Adrenal gland (tissue), 12 donors: ENCODE data around the gene TMA7B. TPM values are rescaled to one million over a fixed set of nuclear protein-coding genes. Genes with fewer than 3 reads are reported as not detected.

Source experiments
- DNase-seq, 7 donors: peaks; one replicate each; pipeline ENCODE4 v3.0.0-alpha.2; 2019 to 2020
- H3K27ac ChIP-seq, 5 donors: fragments of 200-600 bp; sonication (generic) in 4 of 5; 1 replicate in 3 of 5; 2 replicates in 2 of 5; pipeline versions ENCODE4 v1.5.1 to v1.8.0; 2016 to 2020; ENCODE audit warnings: mild to moderate bottlenecking in 1 of 5
- H3K27me3 ChIP-seq: fragments of 200-600 bp; 2 replicates; pipeline ENCODE4 v1.8.0; 2021
- H3K36me3 ChIP-seq, 2 donors: fragments of 200-600 bp; replicated peaks in 1 of 2; 1 replicate in 1 of 2; 2 replicates in 1 of 2; pipeline versions ENCODE4 v1.5.1 to v1.8.0; 2018 to 2022
- H3K4me1 ChIP-seq, 2 donors: fragments of 200-600 bp; replicated peaks in 1 of 2; 1 replicate in 1 of 2; 2 replicates in 1 of 2; pipeline versions ENCODE4 v1.5.1 to v1.8.0; 2018 to 2021
- H3K4me3 ChIP-seq, 4 donors: fragments of 200-600 bp; sonication (generic) in 3 of 4; one replicate each; pipeline ENCODE4 v1.5.1; 2016 to 2018
- H3K9me3 ChIP-seq, 3 donors: fragments of 200-600 bp; sonication (generic) in 1 of 3; replicated peaks in 1 of 3; 1 replicate in 2 of 3; 2 replicates in 1 of 3; pipeline versions ENCODE4 v1.5.1 to v1.8.0; 2016 to 2021
- CTCF ChIP-seq, 6 experiments: fragments of 450-650 bp in 4 of 6; fragments of 200-600 bp in 2 of 6; sonication (generic) in 1 of 6; IDR thresholded peaks; 1 replicate in 5 of 6; 2 replicates in 1 of 6; pipeline versions ENCODE4 v1.5.1 to v1.8.0; 2016 to 2021; ENCODE audit warnings: antibody characterized with exemption in 6 of 6, mild to moderate bottlenecking in 2 of 6, moderate library complexity in 1 of 6
- POLR2A ChIP-seq, 2 donors: fragments of 450-650 bp; IDR thresholded peaks; one replicate each; pipeline ENCODE4 v1.6.1; 2017; ENCODE audit warnings: antibody characterized with exemption in 2 of 2, mild to moderate bottlenecking in 2 of 2, moderate library complexity in 1 of 2
- WGBS, 4 donors: extraction: QIAGEN DNeasy Blood & Tissue Kit in 2 of 4; methylation state at CpG; one replicate each; pipeline versions ENCODE4 v1.1.5 to v1.1.7; 2013 to 2017; 5-methylcytosine and 5-hydroxymethylcytosine counted together
- intact Hi-C, 2 donors: fragments of 100-400 bp; cut with DNase I; formaldehyde crosslinking; loops; one replicate each; pipeline versions ENCODE4 v1.14.1 to v1.15.0; 2022 to 2023
- polyA plus RNA-seq, 3 donors: library from polyadenylated mRNA; stranded (reverse); fragments of 200-250 nt in 2 of 3; fragments of 350-450 nt in 1 of 3; fragmentation: Illumina TruSeq in 1 of 3; extraction: RNeasy Lipid Tissue Mini Kit (QIAGEN cat#74804) in 1 of 3; gene quantifications; one replicate each; pipeline ENCODE4 v1.2.3, GENCODE V29; 2013 to 2014
- total RNA-seq, 9 donors: library from RNA; depleted of rRNA in 4 of 9; stranded (reverse); fragments of >200 nt in 4 of 9; fragments of 120-200 nt in 1 of 9; fragmentation: NEBNext Ultra II Directional in 1 of 9; extraction: Animal tissue kit (Norgen Biotek cat#: 25700) in 1 of 9; gene quantifications; one replicate each; pipeline versions ENCODE4 v1.1.0 to v1.2.4, GENCODE V29; 2013 to 2023
- donor health status: healthy with polysubstance abuse.
- donor health status: Bipolar disorder and iron deficiency.
- donor health status: DM: yes; HTN: yes; CAD: no.
- donor health status: DM: no; HTN: no; CAD: no.
- donor health status: DM: no; HTN: no; CAD: no.
- donor health status: DM: yes; HTN: yes; CAD: no.

TMA7B gene
- total and polyA plus RNA-seq, 12 donors: 0.07 TPM; not detected in 11

GRCh38 chr22:40001800-40002577 lies 41.8 kb downstream of the TMA7B start:
- no peak overlapping the region for H3K4me3 ChIP-seq
- no peaks in the 10 kb centered on the region for H3K4me1 ChIP-seq
- H3K27me3 ChIP-seq: no peaks in the 10 kb centered on the region
- no peaks in the 10 kb centered on the region for H3K9me3 ChIP-seq
- 82 to 89% (median 86%) methylated on average over 9 to 14 of the region's 14 CpGs for WGBS, 4 donors
- H3K27ac ChIP-seq: no peak overlapping the region
- intact Hi-C loops: no loop called here
- no peak for DNase-seq
- TF ChIP-seq CTCF (IDR thresholded peaks at IDR 0.05): no peak
- no peak for TF ChIP-seq POLR2A (IDR thresholded peaks at IDR 0.05)
- H3K36me3 ChIP-seq: no peaks in the 10 kb centered on the region

GRCh38 chr22:40002935-40003715 lies 42.9 kb downstream of the TMA7B start:
- Histone ChIP-seq H3K27ac (no peak overlapping the region), H3K27me3 (no peaks in the 10 kb centered on the region), H3K36me3 (no peaks in the 10 kb centered on the region), H3K4me3 (no peak overlapping the region), H3K4me1 (no peaks in the 10 kb centered on the region), H3K9me3 (no peaks in the 10 kb centered on the region)
- TF ChIP-seq POLR2A (IDR thresholded peaks at IDR 0.05): no peak
- no peak for TF ChIP-seq CTCF (IDR thresholded peaks at IDR 0.05)
- no peak for DNase-seq
- 88 to 90% (median 89%) methylated on average over 3 to 6 of the region's 6 CpGs for WGBS, 4 donors
- intact Hi-C loops: no loop called here

- Histone ChIP-seq H3K36me3 (no peaks in the 10 kb centered on the region), H3K4me3 (no peak overlapping the region), H3K27me3 (peaks cover 6% of the 10 kb centered on the region), H3K4me1 (no peaks in the 10 kb centered on the region), H3K9me3 (no peaks in the 10 kb centered on the region), H3K27ac (no peak overlapping the region)
- WGBS, 4 donors: 62 to 74% (median 69%) methylated on average over 6 of the region's 6 CpGs
- no peak for DNase-seq
- TF ChIP-seq POLR2A (IDR thresholded peaks at IDR 0.05) (no peak), CTCF (IDR thresholded peaks at IDR 0.05) (no peak)
- intact Hi-C loops: no loop called here
These were observed 44.6 kb downstream of the TMA7B start for GRCh38 chr22:40004836-40005235.

GRCh38 chr22:40006641-40007040 lies 46.4 kb downstream of the TMA7B start:
- 73 to 90% (median 83%) methylated on average over 4 to 8 of the region's 8 CpGs for WGBS, 4 donors
- no peak overlapping the region for H3K27ac ChIP-seq
- intact Hi-C loops: no loop called here
- H3K27me3 ChIP-seq: peaks cover 8% of the 10 kb centered on the region
- no peak for DNase-seq
- H3K4me3 ChIP-seq: no peak overlapping the region
- TF ChIP-seq CTCF (IDR thresholded peaks at IDR 0.05): no peak
- TF ChIP-seq POLR2A (IDR thresholded peaks at IDR 0.05): no peak
- no peaks in the 10 kb centered on the region for H3K9me3 ChIP-seq
- no peaks in the 10 kb centered on the region for H3K4me1 ChIP-seq
- H3K36me3 ChIP-seq: no peaks in the 10 kb centered on the region
